ENCODE results near the gene IL17C. TPM values are rescaled to one million over a fixed set of nuclear protein-coding genes. Genes with fewer than 3 reads are reported as not detected.

IL17C gene
- polyA plus RNA-seq, 1 of the 3 experiments (the other 2 are of a cell fraction): 0.07 TPM

- no peak for TF ChIP-seq TCF12 (IDR thresholded peaks at IDR 0.05)
Observed at GRCh38 chr16:88617268-88618031, 20.9 kb upstream of the IL17C start (continued).

GRCh38 chr16:88618182-88618955 lies 20.0 kb upstream of the IL17C start:
- H3K4me2 ChIP-seq: no peak overlapping the region
- no peak overlapping the region for H3K9ac ChIP-seq
- H3K27me3 ChIP-seq (ENCODE audit: insufficient read depth): no peaks in the 10 kb centered on the region
- peaks cover 0 to 31% of the 10 kb centered on the region in 2 experiments for H3K36me3 ChIP-seq (replicated peaks in 1 of 2; ENCODE audit: control insufficient read depth in 1 of 2, insufficient read depth in 2 of 2, low read length in 1 of 2)
- H4K20me1 ChIP-seq (ENCODE audit: insufficient read depth): peaks cover 13% of the 10 kb centered on the region
- no peak overlapping the region for H3K4me3 ChIP-seq (ENCODE audit: low read depth in 2 of 2, low read length in 1 of 2)
- no peaks in the 10 kb centered on the region for H3K4me1 ChIP-seq (ENCODE audit: control insufficient read depth in 1 of 2, insufficient read depth in 2 of 2, low read depth in 1 of 2, low read length in 1 of 2)
- no peaks in the 10 kb centered on the region for H3K9me3 ChIP-seq
- H2AFZ ChIP-seq (ENCODE audit: low read depth): no peak overlapping the region
- H3K27ac ChIP-seq (ENCODE audit: low read depth in 2 of 2, low read length in 1 of 2): no peak overlapping the region
- ChIA-PET POLR2A (interaction anchor here (0.6 kb wide), 1 partner anchor 633 kb away, joined by 3 read pairs; no protein-coding TSS in a partner anchor), CTCF (interaction anchor here (1.6 kb wide), 1 partner anchor 9 kb away, joined by 7 read pairs; no protein-coding TSS in a partner anchor)
- DNase-seq: no peak
- H3F3A ChIP-seq (replicated peaks; ENCODE audit: insufficient read depth): no peaks in the 10 kb centered on the region
- peaks cover 20% of the 10 kb centered on the region; the same call in 1 of the 2 replicates for H3K79me2 ChIP-seq (ENCODE audit: insufficient read depth)
- TF ChIP-seq RCOR1 (IDR thresholded peaks at IDR 0.05; ENCODE audit: low read length) (no peak), POLR2AphosphoS5 (IDR thresholded peaks at IDR 0.05; ENCODE audit: low read depth, low read length) (no peak), YY1 (IDR thresholded peaks at IDR 0.05; ENCODE audit: low read depth) (no peak), JUND (IDR thresholded peaks at IDR 0.05) (no peak), TAF1 (IDR thresholded peaks at IDR 0.05; ENCODE audit: borderline replicate concordance, low read depth, low read length) (no peak), GATA2 (CRISPR knock-in tag; IDR thresholded peaks at IDR 0.05) (no peak), SIN3A (IDR thresholded peaks at IDR 0.05; ENCODE audit: borderline replicate concordance, low read depth, low read length) (no peak), SMC3 (IDR thresholded peaks at IDR 0.05; ENCODE audit: low read depth, low read length) (no peak), MXI1 (IDR thresholded peaks at IDR 0.05; ENCODE audit: low read depth, low read length) (no peak), CHD2 (IDR thresholded peaks at IDR 0.05; ENCODE audit: low read length, partially characterized antibody) (no peak), EP300 (IDR thresholded peaks at IDR 0.05; ENCODE audit: borderline replicate concordance in 1 of 2, low read depth in 1 of 2, low read length in 1 of 2) (no peak), REST (IDR thresholded peaks at IDR 0.05; ENCODE audit: low read depth, low read length) (no peak), NFIC (IDR thresholded peaks at IDR 0.05; ENCODE audit: borderline replicate concordance) (no peak)
- TF ChIP-seq, protein P1, sequence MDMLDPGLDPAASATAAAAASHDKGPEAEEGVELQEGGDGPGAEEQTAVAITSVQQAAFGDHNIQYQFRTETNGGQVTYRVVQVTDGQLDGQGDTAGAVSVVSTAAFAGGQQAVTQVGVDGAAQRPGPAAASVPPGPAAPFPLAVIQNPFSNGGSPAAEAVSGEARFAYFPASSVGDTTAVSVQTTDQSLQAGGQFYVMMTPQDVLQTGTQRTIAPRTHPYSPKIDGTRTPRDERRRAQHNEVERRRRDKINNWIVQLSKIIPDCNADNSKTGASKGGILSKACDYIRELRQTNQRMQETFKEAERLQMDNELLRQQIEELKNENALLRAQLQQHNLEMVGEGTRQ (IDR thresholded peaks at IDR 0.05; ENCODE audit: borderline replicate concordance, low read depth, low read length): no peak
- TF ChIP-seq, protein P2, sequence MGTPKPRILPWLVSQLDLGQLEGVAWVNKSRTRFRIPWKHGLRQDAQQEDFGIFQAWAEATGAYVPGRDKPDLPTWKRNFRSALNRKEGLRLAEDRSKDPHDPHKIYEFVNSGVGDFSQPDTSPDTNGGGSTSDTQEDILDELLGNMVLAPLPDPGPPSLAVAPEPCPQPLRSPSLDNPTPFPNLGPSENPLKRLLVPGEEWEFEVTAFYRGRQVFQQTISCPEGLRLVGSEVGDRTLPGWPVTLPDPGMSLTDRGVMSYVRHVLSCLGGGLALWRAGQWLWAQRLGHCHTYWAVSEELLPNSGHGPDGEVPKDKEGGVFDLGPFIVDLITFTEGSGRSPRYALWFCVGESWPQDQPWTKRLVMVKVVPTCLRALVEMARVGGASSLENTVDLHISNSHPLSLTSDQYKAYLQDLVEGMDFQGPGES (IDR thresholded peaks at IDR 0.05; ENCODE audit: low read depth, low read length): no peak
- TF ChIP-seq, protein P3, sequence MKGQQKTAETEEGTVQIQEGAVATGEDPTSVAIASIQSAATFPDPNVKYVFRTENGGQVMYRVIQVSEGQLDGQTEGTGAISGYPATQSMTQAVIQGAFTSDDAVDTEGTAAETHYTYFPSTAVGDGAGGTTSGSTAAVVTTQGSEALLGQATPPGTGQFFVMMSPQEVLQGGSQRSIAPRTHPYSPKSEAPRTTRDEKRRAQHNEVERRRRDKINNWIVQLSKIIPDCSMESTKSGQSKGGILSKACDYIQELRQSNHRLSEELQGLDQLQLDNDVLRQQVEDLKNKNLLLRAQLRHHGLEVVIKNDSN (IDR thresholded peaks at IDR 0.05; ENCODE audit: borderline replicate concordance, low read depth): no peak
- TF ChIP-seq, protein P4, sequence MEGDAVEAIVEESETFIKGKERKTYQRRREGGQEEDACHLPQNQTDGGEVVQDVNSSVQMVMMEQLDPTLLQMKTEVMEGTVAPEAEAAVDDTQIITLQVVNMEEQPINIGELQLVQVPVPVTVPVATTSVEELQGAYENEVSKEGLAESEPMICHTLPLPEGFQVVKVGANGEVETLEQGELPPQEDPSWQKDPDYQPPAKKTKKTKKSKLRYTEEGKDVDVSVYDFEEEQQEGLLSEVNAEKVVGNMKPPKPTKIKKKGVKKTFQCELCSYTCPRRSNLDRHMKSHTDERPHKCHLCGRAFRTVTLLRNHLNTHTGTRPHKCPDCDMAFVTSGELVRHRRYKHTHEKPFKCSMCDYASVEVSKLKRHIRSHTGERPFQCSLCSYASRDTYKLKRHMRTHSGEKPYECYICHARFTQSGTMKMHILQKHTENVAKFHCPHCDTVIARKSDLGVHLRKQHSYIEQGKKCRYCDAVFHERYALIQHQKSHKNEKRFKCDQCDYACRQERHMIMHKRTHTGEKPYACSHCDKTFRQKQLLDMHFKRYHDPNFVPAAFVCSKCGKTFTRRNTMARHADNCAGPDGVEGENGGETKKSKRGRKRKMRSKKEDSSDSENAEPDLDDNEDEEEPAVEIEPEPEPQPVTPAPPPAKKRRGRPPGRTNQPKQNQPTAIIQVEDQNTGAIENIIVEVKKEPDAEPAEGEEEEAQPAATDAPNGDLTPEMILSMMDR (IDR thresholded peaks at IDR 0.05): no peak
- 92% methylated on average over 19 of the region's 20 CpGs for WGBS (ENCODE audit: low lambda C conversion rate)
- no peaks in the 10 kb centered on the region for H3K9me2 ChIP-seq

Data from SK-N-SH (cell line).